ENCODE results near the gene ADGRF5.

ADGRF5 gene

GRCh38 chr6:46940433-46941226, 18.9 kb upstream of the ADGRF5 start:
- H3K27ac Mint-ChIP-seq: no peak overlapping the region
- no peak overlapping the region for H3K4me3 Mint-ChIP-seq
- DNase-seq: no peak
- H3K36me3 Mint-ChIP-seq (ENCODE audit: low read depth): no peaks in the 10 kb centered on the region
- peaks cover 18% of the 10 kb centered on the region for H3K27me3 Mint-ChIP-seq
- H3K9me3 Mint-ChIP-seq: no peaks in the 10 kb centered on the region
- H3K4me1 Mint-ChIP-seq (ENCODE audit: low read depth): no peaks in the 10 kb centered on the region

DNA sequence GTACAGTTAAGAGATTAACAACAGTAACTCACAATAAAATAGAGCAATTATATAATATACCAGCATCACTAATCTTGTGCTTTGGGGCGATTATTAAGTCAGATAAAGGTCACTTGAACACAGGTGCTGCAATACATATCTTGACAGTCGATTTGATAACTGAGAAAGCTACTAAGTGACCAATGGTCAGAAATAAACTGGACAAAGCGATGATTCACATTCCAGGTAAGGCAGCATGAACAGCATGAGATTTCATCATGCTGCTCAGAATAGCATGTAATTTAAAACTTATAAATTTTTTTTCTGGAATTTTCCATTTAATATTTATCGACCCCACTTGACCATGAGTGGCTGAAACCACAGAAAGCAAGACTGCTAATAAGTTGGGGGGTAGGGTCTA, 15.9 kb upstream of the ADGRF5 start:
- peaks cover 20% of the 10 kb centered on the region for H3K27me3 Mint-ChIP-seq
- H3K27ac Mint-ChIP-seq: no peak overlapping the region
- no peak for DNase-seq
- no peak overlapping the region for H3K4me3 Mint-ChIP-seq
- no peaks in the 10 kb centered on the region for H3K36me3 Mint-ChIP-seq (ENCODE audit: low read depth)
- no peaks in the 10 kb centered on the region for H3K9me3 Mint-ChIP-seq
- H3K4me1 Mint-ChIP-seq (ENCODE audit: low read depth): no peaks in the 10 kb centered on the region

DNA sequence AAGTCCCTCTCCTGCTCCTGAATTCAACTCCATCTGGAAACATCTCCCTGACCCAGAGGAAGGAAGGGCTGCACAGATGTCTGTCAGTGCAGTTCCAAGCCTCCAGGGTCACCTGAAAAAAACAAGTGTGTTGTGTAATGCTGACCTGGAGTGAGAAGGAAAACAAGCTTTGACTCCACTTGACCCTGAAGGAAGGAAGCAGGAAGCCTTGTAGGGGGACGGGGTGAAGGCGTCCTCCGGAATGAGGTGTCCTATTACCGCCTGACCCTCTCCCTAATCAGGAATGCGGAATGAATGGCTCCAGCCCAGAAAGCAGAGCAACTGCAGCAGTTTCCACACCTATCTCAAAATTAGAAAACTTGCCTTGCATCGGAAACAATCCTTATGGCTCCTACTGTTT, 13.9 kb upstream of the ADGRF5 start:
- H3K4me1 Mint-ChIP-seq (ENCODE audit: low read depth): no peaks in the 10 kb centered on the region
- H3K9me3 Mint-ChIP-seq: no peaks in the 10 kb centered on the region
- H3K36me3 Mint-ChIP-seq (ENCODE audit: low read depth): no peaks in the 10 kb centered on the region
- no peak overlapping the region for H3K4me3 Mint-ChIP-seq
- DNase-seq: no peak
- H3K27ac Mint-ChIP-seq: no peak overlapping the region
- peaks cover 20% of the 10 kb centered on the region for H3K27me3 Mint-ChIP-seq

GRCh38 chr6:46933751-46934150, 12.0 kb upstream of the ADGRF5 start:
- DNase-seq: no peak
- Mint-ChIP-seq H3K27ac (no peak overlapping the region), H3K36me3 (ENCODE audit: low read depth) (no peaks in the 10 kb centered on the region), H3K4me1 (ENCODE audit: low read depth) (no peaks in the 10 kb centered on the region), H3K4me3 (no peak overlapping the region), H3K27me3 (peaks cover 17% of the 10 kb centered on the region), H3K9me3 (no peaks in the 10 kb centered on the region)

- no peak overlapping the region for H3K27ac Mint-ChIP-seq
- no peaks in the 10 kb centered on the region for H3K4me1 Mint-ChIP-seq (ENCODE audit: low read depth)
- peaks cover 10% of the 10 kb centered on the region for H3K27me3 Mint-ChIP-seq
- no peak overlapping the region for H3K4me3 Mint-ChIP-seq
- H3K36me3 Mint-ChIP-seq (ENCODE audit: low read depth): no peaks in the 10 kb centered on the region
- DNase-seq: no peak
- H3K9me3 Mint-ChIP-seq: no peaks in the 10 kb centered on the region
Measured at GRCh38 chr6:46932526-46933319, 11.0 kb upstream of the ADGRF5 start.

DNA sequence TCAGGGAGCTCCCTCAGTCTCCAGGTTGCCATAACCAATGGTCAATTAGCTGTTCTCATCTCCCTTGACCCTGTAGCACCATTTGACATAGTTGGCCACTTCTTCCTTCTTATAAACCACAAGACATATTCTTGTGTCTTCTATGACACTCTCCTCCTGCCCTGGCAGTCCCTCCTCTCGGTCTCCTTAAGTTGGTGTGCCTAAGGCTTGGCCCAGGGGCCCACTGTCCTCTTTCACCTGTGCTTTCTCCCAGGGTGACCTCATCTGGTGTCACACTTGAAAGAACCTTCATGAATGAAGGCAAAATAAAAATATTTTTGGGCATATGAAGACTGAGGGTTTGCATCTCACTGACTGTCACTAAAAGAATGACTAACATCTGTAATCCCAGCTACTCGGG, 9.7 kb upstream of the ADGRF5 start:
- peaks cover 6% of the 10 kb centered on the region for H3K27me3 Mint-ChIP-seq
- no peaks in the 10 kb centered on the region for H3K4me1 Mint-ChIP-seq (ENCODE audit: low read depth)
- no peaks in the 10 kb centered on the region for H3K9me3 Mint-ChIP-seq
- no peaks in the 10 kb centered on the region for H3K36me3 Mint-ChIP-seq (ENCODE audit: low read depth)
- no peak overlapping the region for H3K27ac Mint-ChIP-seq
- no peak overlapping the region for H3K4me3 Mint-ChIP-seq
- DNase-seq: no peak

DNA sequence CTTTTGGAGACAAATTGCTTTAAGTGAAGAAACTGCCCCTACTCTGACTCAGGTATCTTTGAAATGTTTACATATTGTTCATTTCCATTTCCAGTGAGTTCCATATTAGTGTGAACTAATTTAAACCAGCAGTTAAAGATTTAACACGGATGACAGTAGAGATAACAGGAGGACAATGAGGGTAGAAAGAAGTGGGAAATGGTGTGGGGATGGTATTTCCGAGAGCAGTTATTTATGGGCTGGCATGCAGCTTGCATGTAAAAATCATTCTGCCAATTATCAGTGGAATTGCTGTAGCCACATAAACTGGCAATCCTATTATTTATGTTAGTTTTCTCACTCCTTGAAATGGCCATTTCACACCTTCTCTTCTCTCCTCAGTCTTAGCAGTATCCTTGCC, 8.6 kb upstream of the ADGRF5 start:
- no peaks in the 10 kb centered on the region for H3K4me1 Mint-ChIP-seq (ENCODE audit: low read depth)
- no peaks in the 10 kb centered on the region for H3K9me3 Mint-ChIP-seq
- no peak for DNase-seq
- peaks cover 7% of the 10 kb centered on the region for H3K27me3 Mint-ChIP-seq
- H3K27ac Mint-ChIP-seq: no peak overlapping the region
- no peaks in the 10 kb centered on the region for H3K36me3 Mint-ChIP-seq (ENCODE audit: low read depth)
- no peak overlapping the region for H3K4me3 Mint-ChIP-seq

DNA sequence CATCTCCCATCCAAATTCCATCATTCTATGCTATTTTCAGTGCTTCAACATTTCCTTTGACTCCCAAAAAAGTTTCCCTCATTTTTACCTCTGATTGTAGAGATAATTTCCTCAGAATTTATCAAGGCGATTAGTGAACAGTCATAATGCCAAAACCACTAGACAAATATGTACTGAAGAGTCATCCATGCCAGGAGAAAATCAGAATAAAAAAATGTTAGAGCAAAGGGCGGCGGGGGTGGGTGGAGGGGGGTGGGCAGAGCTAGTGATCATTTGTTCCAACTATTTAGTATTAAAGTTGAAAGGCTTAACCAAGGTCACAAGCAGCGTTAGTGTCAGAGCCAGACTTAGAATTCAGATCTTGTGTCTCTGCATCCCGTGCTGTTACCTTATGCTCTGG, 5.3 kb upstream of the ADGRF5 start:
- no peaks in the 10 kb centered on the region for H3K4me1 Mint-ChIP-seq (ENCODE audit: low read depth)

DNA sequence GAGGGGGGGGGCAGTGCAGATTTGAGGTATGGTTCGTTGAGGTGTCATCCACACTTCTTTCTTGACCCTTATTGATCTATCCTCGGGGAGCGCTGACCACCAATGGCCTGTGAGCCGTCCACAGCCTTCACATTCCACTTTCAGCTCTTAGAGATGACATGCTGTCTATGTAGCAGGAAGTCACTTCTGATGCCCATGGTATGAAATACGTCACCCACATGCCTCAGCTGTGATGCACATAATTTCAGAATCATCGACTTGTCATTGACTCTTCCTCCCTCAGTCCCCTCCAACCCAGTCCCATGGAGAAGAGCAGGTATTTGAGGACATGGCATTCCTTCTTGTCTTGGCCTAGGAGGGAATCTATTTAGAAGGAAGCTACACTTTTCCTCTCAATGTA, 4.7 kb upstream of the ADGRF5 start:
- Mint-ChIP-seq H3K36me3 (ENCODE audit: low read depth) (no peaks in the 10 kb centered on the region), H3K27me3 (peaks cover 5% of the 10 kb centered on the region), H3K4me3 (no peak overlapping the region), H3K4me1 (ENCODE audit: low read depth) (no peaks in the 10 kb centered on the region), H3K9me3 (no peaks in the 10 kb centered on the region), H3K27ac (no peak overlapping the region)
- DNase-seq: no peak

More for the DNA sequence above, 5.3 kb upstream of the ADGRF5 start:
- DNase-seq: no peak
- Mint-ChIP-seq H3K4me3 (no peak overlapping the region), H3K27ac (no peak overlapping the region), H3K27me3 (peaks cover 2% of the 10 kb centered on the region), H3K9me3 (no peaks in the 10 kb centered on the region), H3K36me3 (ENCODE audit: low read depth) (no peaks in the 10 kb centered on the region)

- no peaks in the 10 kb centered on the region for H3K9me3 Mint-ChIP-seq
- no peak overlapping the region for H3K4me3 Mint-ChIP-seq
- H3K36me3 Mint-ChIP-seq (ENCODE audit: low read depth): no peaks in the 10 kb centered on the region
- no peak overlapping the region for H3K27ac Mint-ChIP-seq
- no peaks in the 10 kb centered on the region for H3K4me1 Mint-ChIP-seq (ENCODE audit: low read depth)
- peaks cover 5% of the 10 kb centered on the region for H3K27me3 Mint-ChIP-seq
- no peak for DNase-seq
Measured at GRCh38 chr6:46925563-46926253, 4.0 kb upstream of the ADGRF5 start.

DNA sequence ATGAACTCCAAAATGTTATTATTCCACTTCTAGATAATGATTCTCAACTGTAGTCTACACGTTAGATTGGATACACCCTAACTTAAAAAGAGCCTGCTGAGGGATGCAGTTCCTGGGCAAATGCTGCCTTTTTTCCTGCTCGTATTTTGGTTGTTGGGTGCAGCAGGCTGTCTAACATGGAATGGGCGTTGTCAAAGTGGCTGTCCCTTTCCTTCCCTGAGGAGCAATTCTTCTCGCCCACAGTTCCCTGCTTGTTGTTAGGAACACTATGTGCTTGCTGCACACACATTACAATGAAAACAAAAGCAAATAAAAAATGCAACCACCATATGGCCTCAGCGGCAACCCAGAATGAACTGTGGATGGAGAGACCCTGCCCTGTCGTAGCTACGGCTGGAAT, 1.7 kb upstream of the ADGRF5 start:
- Mint-ChIP-seq H3K9me3 (no peaks in the 10 kb centered on the region), H3K27me3 (peaks cover 9% of the 10 kb centered on the region), H3K36me3 (ENCODE audit: low read depth) (no peaks in the 10 kb centered on the region), H3K4me1 (ENCODE audit: low read depth) (no peaks in the 10 kb centered on the region), H3K4me3 (no peak overlapping the region), H3K27ac (no peak overlapping the region)
- no peak for DNase-seq

DNA sequence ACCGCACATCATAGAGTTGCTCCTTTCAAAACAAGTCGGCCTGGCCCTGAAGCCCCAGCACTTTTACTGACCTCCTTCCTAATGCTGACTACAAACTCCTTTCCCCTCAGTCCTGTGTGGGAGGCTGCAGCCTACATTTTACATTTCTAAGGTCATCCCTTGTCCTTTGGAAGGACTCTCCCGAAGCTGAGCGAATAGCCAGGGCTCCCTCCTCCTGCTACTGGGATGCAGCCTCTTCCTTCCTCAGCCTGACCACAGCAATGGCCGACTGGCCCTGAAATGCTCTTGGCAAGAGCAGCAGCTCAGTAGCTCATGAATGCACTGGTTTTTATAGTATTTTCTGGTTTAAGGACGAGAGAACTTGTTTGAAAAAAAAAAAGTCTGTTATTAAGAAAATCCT, 679 bp downstream of the ADGRF5 start:
- Mint-ChIP-seq H3K9me3 (no peaks in the 10 kb centered on the region), H3K27ac (no peak overlapping the region), H3K4me1 (ENCODE audit: low read depth) (no peaks in the 10 kb centered on the region), H3K27me3 (peaks cover 7% of the 10 kb centered on the region), H3K4me3 (no peak overlapping the region), H3K36me3 (ENCODE audit: low read depth) (no peaks in the 10 kb centered on the region)
- DNase-seq: no peak

- Mint-ChIP-seq H3K4me1 (ENCODE audit: low read depth) (no peaks in the 10 kb centered on the region), H3K27me3 (peaks cover 7% of the 10 kb centered on the region), H3K36me3 (ENCODE audit: low read depth) (no peaks in the 10 kb centered on the region), H3K4me3 (no peak overlapping the region), H3K9me3 (no peaks in the 10 kb centered on the region), H3K27ac (no peak overlapping the region)
- no peak for DNase-seq
Measured at GRCh38 chr6:46918806-46919205, 2.9 kb downstream of the ADGRF5 start.

DNA sequence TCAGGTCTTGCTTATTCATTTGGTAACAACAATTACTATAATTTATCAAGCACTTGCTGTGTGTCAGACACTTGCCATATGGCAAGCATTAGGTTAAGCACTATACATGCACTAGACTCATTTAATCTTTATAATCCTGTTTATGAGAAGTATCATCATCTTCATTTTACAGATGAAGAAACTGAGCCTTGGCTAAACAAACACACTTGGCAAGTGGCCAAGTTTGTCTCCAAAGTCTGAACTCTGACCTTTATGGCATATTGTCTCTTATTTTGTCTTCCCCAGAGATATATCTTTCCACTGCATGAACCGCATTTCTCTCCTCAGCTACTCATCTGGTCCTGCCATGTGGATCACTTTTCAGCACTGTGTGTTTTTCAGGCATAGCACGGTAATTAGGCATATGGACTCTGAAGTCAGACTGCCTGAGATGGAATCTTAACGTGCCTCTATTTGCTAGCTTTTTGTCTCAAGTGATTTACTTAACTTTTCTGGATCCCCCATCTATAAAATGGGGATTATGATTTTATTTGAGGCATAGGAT, 4.7 kb downstream of the ADGRF5 start:
- Mint-ChIP-seq H3K27ac (no peak overlapping the region), H3K27me3 (peaks cover 10% of the 10 kb centered on the region), H3K4me1 (ENCODE audit: low read depth) (no peaks in the 10 kb centered on the region), H3K9me3 (no peaks in the 10 kb centered on the region), H3K36me3 (ENCODE audit: low read depth) (no peaks in the 10 kb centered on the region), H3K4me3 (no peak overlapping the region)
- DNase-seq: no peak

All from activated T-cell treated with anti-CD3 and anti-CD28 coated beads, Interleukin-2, amount 50 U/mL, for 24 hours (primary cell).